Right cardiac atrium (tissue), 5 donors: ENCODE measurements around the gene KRT4. TPM values are rescaled to one million over a fixed set of nuclear protein-coding genes. Genes with fewer than 3 reads are reported as not detected.

ENCODE experiments used
- ATAC-seq, 2 donors: fragments of 200-7000 bp; cut with Tn5 transposase; one replicate each; pipeline versions ENCODE4 v1.8.0 to v1.9.1; 2020; ENCODE audit warnings: moderate library complexity in 2 of 2, mild to moderate bottlenecking in 1 of 2
- DNase-seq, 3 donors: peaks; one replicate each; pipeline ENCODE4 v3.0.0-alpha.2; 2020
- H3K27ac ChIP-seq: one replicate; pipeline ENCODE4 v1.5.1; 2013; ENCODE audit warnings: mild to moderate bottlenecking, low read length, control low read depth, moderate library complexity
- H3K27me3 ChIP-seq: one replicate; pipeline ENCODE4 v1.6.1; 2013; ENCODE audit not compliant: control insufficient read depth, insufficient read depth
- H3K4me1 ChIP-seq: one replicate; pipeline ENCODE4 v1.6.1; 2013; ENCODE audit warnings: low read length; ENCODE audit not compliant: control insufficient read depth, insufficient read depth
- H3K4me3 ChIP-seq: one replicate; pipeline ENCODE4 v1.5.1; 2013; ENCODE audit warnings: low read length, control low read depth
- H3K9me3 ChIP-seq: one replicate; pipeline ENCODE4 v1.6.1; 2013; ENCODE audit warnings: low read length; ENCODE audit not compliant: control insufficient read depth
- WGBS: extraction: QIAGEN DNeasy Blood & Tissue Kit; methylation state at CpG from one replicate; pipeline ENCODE4 v1.1.7; 2013; 5-methylcytosine and 5-hydroxymethylcytosine counted together
- intact Hi-C, 4 donors: fragments of 100-400 bp; cut with DNase I; formaldehyde crosslinking; loops; one replicate each; pipeline versions ENCODE4 v1.11.0 to v1.14.0; 2022 to 2023
- polyA plus RNA-seq: library from polyadenylated mRNA; stranded (reverse); fragments of 200-250 nt; gene quantifications from one replicate; pipeline ENCODE4 v1.2.3, GENCODE V29; 2013
- total RNA-seq, 4 donors: library from RNA; stranded (reverse); fragmentation: NEBNext Ultra II Directional; extraction: Animal tissue kit (Norgen Biotek cat#: 25700); gene quantifications; one replicate each; pipeline ENCODE4 v1.2.1, GENCODE V29; 2021
- donor health status: healthy with polysubstance abuse.
- donor health status: DM: no; HTN: yes; CAD: no.
- donor health status: DM: no; HTN: no; CAD: no.
- donor health status: DM: no; HTN: yes; CAD: no; lungs with severe emphysema.
- donor health status: DM: yes; HTN: yes; CAD: no.

Gene KRT4
- total and polyA plus RNA-seq, 5 donors, result 0.20 TPM; not detected in 4

- no peaks in the 10 kb centered on the region for H3K9me3 ChIP-seq
- no peaks in the 10 kb centered on the region for H3K4me1 ChIP-seq
- H3K4me3 ChIP-seq, result no peak overlapping the region
- ATAC-seq, result no peak
- no peak overlapping the region for H3K27ac ChIP-seq
- 58% methylated on average over 7 of the region's 7 CpGs for WGBS
- intact Hi-C loops, result no loop called here
- DNase-seq, result no peak
- H3K27me3 ChIP-seq, result no peaks in the 10 kb centered on the region
Measured at GRCh38 chr12:52818887-52819420, 5.0 kb upstream of the KRT4 start.

DNA sequence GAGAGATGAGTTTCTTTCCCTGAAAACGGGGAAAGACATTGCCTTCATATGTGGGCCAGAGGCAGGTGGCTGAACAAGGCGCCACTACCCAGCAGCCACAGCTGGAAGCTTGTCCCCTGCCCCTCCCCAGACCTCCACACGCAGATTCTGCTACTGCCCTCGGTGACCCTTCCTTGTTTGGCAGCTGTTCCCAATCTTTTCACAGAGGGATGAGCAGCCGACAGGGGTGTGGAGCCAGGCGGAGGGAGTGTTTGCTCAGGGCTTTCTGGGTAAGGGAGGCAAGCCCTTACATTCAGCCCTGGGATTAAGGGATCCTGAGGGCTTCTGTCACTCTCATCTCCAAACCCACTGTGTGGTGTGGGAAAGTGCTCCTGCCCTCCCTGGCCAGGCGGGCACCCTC is 4.5 kb upstream of the KRT4 start:
- DNase-seq (no peak), ATAC-seq (no peak)
- H3K27me3 ChIP-seq, result no peaks in the 10 kb centered on the region
- H3K4me3 ChIP-seq, result no peak overlapping the region
- H3K27ac ChIP-seq, result no peak overlapping the region
- WGBS, result 40% methylated on average over 7 of the region's 7 CpGs
- intact Hi-C loops, result no loop called here
- H3K4me1 ChIP-seq, result no peaks in the 10 kb centered on the region
- no peaks in the 10 kb centered on the region for H3K9me3 ChIP-seq

GRCh38 chr12:52817699-52818238 is 3.9 kb upstream of the KRT4 start:
- 72% methylated on average over 2 of the region's 2 CpGs for WGBS
- no peak overlapping the region for H3K27ac ChIP-seq
- H3K4me3 ChIP-seq, result no peak overlapping the region
- no peaks in the 10 kb centered on the region for H3K27me3 ChIP-seq
- DNase-seq (no peak), ATAC-seq (no peak)
- no peaks in the 10 kb centered on the region for H3K4me1 ChIP-seq
- intact Hi-C loops, result no loop called here
- no peaks in the 10 kb centered on the region for H3K9me3 ChIP-seq

GRCh38 chr12:52817003-52817698 is 3.2 kb upstream of the KRT4 start:
- Histone ChIP-seq H3K4me3 (no peak overlapping the region), H3K27ac (no peak overlapping the region), H3K27me3 (no peaks in the 10 kb centered on the region), H3K4me1 (no peaks in the 10 kb centered on the region), H3K9me3 (no peaks in the 10 kb centered on the region)
- DNase-seq, result no peak
- intact Hi-C loops, result no loop called here
- 89% methylated on average over 8 of the region's 8 CpGs for WGBS
- ATAC-seq, result no peak

- DNase-seq, result no peak
- WGBS, result 63% methylated on average over 9 of the region's 9 CpGs
- Histone ChIP-seq H3K27me3 (no peaks in the 10 kb centered on the region), H3K4me3 (no peak overlapping the region), H3K4me1 (no peaks in the 10 kb centered on the region), H3K27ac (no peak overlapping the region), H3K9me3 (no peaks in the 10 kb centered on the region)
- ATAC-seq, result no peak
- intact Hi-C loops, result no loop called here
Measured at GRCh38 chr12:52815676-52816588, 2.0 kb upstream of the KRT4 start.

DNA sequence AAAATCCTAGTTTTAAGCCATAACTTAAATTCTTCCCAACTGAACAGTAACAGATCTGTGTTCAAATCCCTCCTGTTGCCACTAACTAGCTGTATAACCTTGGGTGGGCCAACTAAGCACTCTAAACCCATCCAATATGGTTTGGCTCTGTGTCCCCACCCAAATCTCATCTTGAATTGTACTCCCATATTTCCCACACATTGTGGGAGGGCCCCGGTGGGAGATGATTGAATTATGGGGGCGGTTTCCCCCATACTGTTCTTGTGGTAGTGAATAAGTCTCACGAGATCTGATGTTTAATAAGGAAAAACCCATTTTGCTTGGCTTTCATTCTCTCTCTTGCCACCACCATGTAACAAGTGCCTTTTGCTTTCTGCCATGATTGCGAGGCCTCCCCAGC is 1.2 kb upstream of the KRT4 start:
- intact Hi-C loops, result no loop called here
- 87% methylated on average over 4 of the region's 4 CpGs for WGBS
- no peaks in the 10 kb centered on the region for H3K9me3 ChIP-seq
- no peaks in the 10 kb centered on the region for H3K27me3 ChIP-seq
- no peak overlapping the region for H3K27ac ChIP-seq
- no peak for ATAC-seq
- H3K4me3 ChIP-seq, result no peak overlapping the region
- no peaks in the 10 kb centered on the region for H3K4me1 ChIP-seq
- no peak for DNase-seq

- DNase-seq, result no peak
- H3K27ac ChIP-seq, result no peak overlapping the region
- H3K4me3 ChIP-seq, result no peak overlapping the region
- no peaks in the 10 kb centered on the region for H3K4me1 ChIP-seq
- H3K9me3 ChIP-seq, result no peaks in the 10 kb centered on the region
- ATAC-seq, result no peak
- H3K27me3 ChIP-seq, result no peaks in the 10 kb centered on the region
- WGBS, result 77% methylated on average over 4 of the region's 4 CpGs
- intact Hi-C loops, result no loop called here
Measured at GRCh38 chr12:52814710-52815155, 817 bp upstream of the KRT4 start.

DNA sequence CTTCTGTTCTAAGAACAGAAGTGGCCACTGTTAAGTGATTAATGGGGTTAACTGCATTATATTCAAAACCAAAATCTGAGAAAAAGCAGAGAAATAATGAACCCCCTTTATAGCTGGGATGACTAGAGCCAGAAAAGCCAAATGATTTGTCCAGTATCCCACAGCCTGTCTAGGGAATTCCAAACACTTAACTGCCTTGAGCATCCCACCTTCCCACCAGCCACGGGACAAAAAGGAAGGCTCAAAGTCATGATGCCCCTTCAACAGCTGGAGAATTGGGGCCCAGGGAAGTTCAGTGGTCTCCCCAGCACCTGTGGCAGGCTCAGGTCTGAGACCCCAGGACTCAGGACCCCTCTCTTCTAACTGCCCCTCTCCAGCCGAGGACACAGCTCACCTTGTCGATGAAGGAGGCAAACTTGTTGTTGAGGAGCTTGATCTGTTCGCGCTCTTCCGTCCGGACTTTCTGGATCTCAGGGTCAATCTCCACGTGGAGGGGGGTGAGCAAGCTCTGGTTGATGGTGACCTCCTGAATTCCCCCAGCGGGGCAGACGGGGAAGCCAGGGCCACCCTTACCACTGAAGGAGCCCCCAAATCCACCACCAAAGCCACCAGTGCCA is 605 bp downstream of the KRT4 start:
- Histone ChIP-seq H3K4me3 (no peak overlapping the region), H3K4me1 (no peaks in the 10 kb centered on the region), H3K27me3 (no peaks in the 10 kb centered on the region), H3K27ac (no peak overlapping the region), H3K9me3 (no peaks in the 10 kb centered on the region)
- intact Hi-C loops, result no loop called here
- DNase-seq (no peak), ATAC-seq (no peak)
- 87% methylated on average over 10 of the region's 10 CpGs for WGBS

GRCh38 chr12:52812749-52813148 is 1.2 kb downstream of the KRT4 start:
- Histone ChIP-seq H3K4me1 (no peaks in the 10 kb centered on the region), H3K27ac (no peak overlapping the region), H3K9me3 (no peaks in the 10 kb centered on the region), H3K4me3 (no peak overlapping the region), H3K27me3 (no peaks in the 10 kb centered on the region)
- intact Hi-C loops, result no loop called here
- WGBS, result 56% methylated on average over 3 of the region's 3 CpGs
- DNase-seq (no peak), ATAC-seq (no peak)

GRCh38 chr12:52812073-52812400 is 1.9 kb downstream of the KRT4 start:
- no peak overlapping the region for H3K27ac ChIP-seq
- no peak overlapping the region for H3K4me3 ChIP-seq
- no peaks in the 10 kb centered on the region for H3K9me3 ChIP-seq
- intact Hi-C loops, result no loop called here
- WGBS, result 72% methylated on average over 4 of the region's 4 CpGs
- no peaks in the 10 kb centered on the region for H3K27me3 ChIP-seq
- DNase-seq (no peak), ATAC-seq (no peak)
- no peaks in the 10 kb centered on the region for H3K4me1 ChIP-seq
